GM19324 (cell line): ENCODE data around the gene PXDC1.
"Not testable (repeated sequence)": the region's sequence is repeated elsewhere in the genome, so short reads cannot be mapped to it uniquely, and the experiment has no call there.

Experiments
- ATAC-seq: cut with Tn5 transposase; IDR thresholded peaks from one replicate; pipeline ENCODE4 v1.9.1; 2021; ENCODE audit warnings: mild to moderate bottlenecking, moderate library complexity; ENCODE audit not compliant: unreplicated experiment, low FRiP score

PXDC1 gene

GRCh38 chr6:3784423-3784822 lies 32.9 kb upstream of the PXDC1 start:
- no peak for ATAC-seq

DNA sequence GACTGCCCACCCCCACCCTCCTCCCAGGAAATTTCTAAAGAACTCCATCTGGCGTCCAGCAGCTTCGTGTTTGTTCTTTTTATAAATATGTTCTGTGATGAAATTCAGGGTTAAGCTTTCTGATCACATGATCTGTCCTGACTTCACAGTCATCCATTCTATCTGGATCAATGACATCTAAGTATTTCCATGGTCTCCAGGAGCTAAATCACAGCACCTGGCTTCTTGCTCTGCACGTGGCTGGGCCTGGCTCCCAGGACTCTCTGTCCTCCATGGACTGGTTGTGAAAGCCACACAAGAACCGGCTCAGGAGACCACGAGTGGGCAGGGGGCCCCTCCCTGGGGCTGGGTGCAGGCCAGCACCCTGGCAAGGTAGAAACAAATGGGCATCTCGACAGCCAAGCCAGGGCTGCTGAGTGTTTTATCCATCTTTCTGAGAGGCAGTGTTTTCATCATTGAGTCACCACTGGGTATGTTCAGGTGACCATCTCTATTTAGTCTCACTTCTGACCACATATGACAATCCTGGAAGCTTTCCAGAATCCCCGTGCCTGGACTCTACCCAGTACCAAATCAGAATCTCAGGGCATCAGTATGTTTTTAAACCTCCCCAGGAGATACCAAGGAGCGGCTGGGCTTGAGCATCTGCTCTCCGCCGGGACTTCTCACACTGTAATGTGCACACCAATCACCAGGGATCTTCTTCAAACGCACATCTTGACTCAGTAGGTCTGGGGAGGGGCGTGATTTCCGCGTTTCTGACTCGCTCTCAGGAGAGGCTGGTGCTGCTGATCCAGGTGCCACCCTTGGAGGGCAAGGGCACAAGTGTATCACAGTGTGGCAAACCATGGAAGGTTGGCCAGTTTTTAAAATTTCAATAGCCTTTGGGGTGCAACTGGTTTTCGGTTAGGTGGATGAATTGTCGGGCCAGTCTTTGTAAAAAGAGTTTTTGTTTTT lies 31.6 kb upstream of the PXDC1 start:
- no peak for ATAC-seq

GRCh38 chr6:3781504-3781903 lies 30.0 kb upstream of the PXDC1 start:
- no peak for ATAC-seq

DNA sequence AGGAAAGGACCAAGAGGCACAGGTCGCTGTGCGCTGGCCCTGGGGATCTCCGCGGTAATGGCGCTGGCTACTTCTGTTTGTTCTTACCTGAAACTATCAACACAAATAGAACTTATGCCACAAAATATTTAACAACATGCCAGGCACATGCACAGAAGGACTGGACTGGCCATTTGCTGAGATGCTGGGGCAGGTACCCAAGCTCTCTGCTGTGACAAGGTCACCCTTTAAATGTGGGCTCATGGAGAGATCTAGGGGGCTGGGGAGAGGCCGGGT lies 28.0 kb upstream of the PXDC1 start:
- no peak for ATAC-seq

GRCh38 chr6:3778701-3779573 lies 27.4 kb upstream of the PXDC1 start:
- no peak for ATAC-seq

DNA sequence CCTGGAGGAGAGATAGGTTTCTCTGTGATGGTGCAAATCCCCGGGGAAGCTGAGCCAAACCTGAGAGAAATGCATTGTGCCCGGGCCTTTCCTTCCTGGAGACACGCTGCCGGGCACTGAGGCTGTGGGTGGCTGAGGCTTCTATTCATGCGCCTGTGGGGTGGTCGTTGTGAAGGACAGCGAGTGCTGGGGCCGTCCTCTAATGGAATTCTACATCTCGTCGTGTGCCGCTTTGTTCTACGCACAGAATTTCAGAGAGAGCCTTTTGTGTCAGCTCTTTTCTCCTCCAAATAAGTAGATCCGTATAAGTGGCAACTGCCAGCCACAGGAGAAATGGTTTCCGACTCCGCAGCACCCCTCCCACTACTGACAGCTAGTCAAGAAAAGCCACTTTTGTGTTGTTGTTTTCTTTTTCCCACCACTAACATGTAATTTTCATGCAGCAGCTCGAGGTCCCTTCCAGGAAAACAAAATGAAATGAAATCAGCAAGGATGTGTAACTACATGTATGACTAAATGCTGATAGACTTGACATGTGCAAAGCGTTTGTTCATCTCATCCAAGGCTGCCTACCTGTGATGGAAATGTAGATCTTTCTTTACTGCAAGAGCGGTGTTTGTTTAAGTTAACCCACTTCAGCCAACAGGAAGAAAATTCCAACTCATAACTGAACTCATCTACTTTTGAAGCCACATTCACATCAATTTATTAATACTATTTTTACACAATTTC lies 26.4 kb upstream of the PXDC1 start:
- ATAC-seq: no peak

DNA sequence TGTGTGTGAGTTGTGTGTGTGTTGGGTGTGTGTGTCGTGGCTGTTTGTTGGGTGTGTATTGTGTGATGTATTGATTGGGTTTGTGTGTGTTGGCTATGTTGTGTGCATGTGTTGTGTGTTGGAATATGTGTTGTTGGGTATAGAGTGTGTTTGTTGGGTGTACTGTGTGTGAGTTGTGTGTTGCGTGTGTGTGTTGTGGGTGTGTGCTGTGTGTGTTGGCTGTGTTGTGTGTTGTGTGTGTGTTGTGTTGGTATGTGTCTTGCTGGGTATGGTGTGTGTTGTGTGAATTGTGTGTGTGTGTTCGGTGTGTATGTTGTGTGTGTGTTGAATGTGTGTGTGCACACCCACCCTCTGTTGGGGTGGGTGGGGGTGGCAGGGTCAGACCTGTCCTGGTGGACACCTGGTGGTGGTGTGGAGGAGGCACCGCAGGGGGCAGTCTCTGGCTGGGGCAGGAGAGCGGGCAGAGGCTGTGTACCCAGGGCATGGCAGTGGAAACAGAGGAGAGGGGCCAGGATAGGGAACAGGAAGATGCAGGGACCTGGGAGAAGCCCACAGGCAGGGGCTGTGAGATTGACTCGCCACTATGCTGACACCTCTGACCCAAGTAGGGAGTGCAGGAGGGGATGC lies 25.5 kb upstream of the PXDC1 start:
- no peak for ATAC-seq

- no peak for ATAC-seq
These were observed 24.3 kb upstream of the PXDC1 start for GRCh38 chr6:3775847-3776246.

DNA sequence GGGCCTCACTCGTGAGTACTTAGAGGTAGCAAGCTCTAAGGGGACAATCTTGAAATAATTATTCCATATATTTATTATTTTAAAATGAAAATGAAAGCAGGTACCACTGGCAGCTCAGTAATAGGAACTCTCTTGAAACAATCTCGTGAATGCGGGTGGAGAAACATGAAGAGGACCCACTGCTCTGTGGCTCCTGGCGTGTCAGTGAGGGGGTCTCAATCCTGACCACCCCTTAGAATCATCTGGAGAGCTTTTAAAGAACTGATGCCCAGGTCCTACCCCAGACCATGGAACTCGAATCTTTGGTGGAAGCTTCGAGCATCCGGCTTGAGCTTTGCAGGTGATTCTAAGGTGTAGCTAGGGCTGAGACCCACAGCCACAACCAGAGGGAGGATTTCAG lies 23.9 kb upstream of the PXDC1 start:
- ATAC-seq: no peak

GRCh38 chr6:3773678-3774298 lies 22.3 kb upstream of the PXDC1 start:
- ATAC-seq: no peak

DNA sequence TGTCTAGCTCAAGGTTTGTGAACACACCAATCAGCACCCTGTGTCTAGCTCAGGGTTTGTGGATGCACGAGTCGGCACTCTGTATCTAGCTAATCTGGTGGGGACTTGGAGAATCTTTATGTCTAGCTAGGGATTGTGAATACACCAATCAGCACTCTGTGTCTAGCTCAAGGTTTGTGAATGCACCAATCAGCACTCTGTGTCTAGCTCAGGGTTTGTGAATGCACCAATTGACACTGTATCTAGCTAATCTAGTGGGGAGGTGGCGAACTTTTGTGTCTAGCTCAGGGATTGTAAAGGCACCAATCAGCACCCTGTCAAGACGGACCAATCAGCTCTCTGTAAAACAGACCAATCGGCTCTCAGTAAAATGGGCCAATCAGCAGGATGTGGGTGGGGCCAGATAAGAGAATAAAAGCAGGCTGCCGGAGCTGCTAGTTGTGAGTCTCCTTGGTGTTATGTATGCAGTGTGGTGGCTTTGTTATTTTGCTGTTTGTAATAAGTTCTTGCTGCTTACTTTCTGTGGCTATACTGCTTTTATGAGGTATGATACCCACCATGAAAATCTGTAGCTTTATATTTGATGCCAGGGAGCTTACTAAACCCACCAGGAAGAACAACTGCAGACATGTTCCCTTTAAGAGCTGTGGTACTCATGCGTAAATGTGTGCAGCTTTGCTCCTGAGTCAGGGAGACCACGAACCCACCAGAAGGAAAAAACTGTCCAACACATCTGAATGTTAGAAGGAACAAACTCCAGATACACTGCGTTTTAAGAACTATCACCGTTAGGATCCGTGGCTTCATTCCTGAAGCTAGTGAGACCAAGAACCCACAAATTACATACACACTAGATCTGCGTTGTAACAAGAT lies 20.9 kb upstream of the PXDC1 start:
- ATAC-seq: not testable (repeated sequence)

- no peak for ATAC-seq
These were observed 20.0 kb upstream of the PXDC1 start for GRCh38 chr6:3771407-3772011.

GRCh38 chr6:3770023-3770720 lies 18.7 kb upstream of the PXDC1 start:
- no peak for ATAC-seq

GRCh38 chr6:3769610-3770009 lies 18.1 kb upstream of the PXDC1 start:
- ATAC-seq: no peak

GRCh38 chr6:3768502-3768901 lies 17.0 kb upstream of the PXDC1 start:
- no peak for ATAC-seq

- ATAC-seq: not testable (repeated sequence)
These were observed 16.0 kb upstream of the PXDC1 start for GRCh38 chr6:3767483-3767882.

GRCh38 chr6:3766214-3766613 lies 14.7 kb upstream of the PXDC1 start:
- no peak for ATAC-seq

GRCh38 chr6:3765415-3765814 lies 13.9 kb upstream of the PXDC1 start:
- no peak for ATAC-seq
